IMR-90 (cell line): ENCODE results near the gene EIF4E3. TPM values are rescaled to one million over a fixed set of nuclear protein-coding genes. Genes with fewer than 3 reads are reported as not detected.

Experiments used
- ATAC-seq: fragments of 200-7000 bp; cut with Tn5 transposase; 2 replicates; pipeline ENCODE4 v1.9.1; 2020; ENCODE audit warnings: low read depth, mild to moderate bottlenecking, moderate library complexity
- BruUV-seq: library from RNA; stranded (reverse); fragments of 400-500 nt; replicated peaks from 2 replicates; lab custom pipeline; 2021; lab: Mats Ljungman, UMichigan
- CTCF ChIA-PET: fragments of 300-600 bp; formaldehyde crosslinking; extraction: SDS; loops from one replicate; lab custom pipeline; 2021; ENCODE audit warnings: antibody characterized with exemption; lab: Yijun Ruan, JAX
- POLR2A ChIA-PET: fragments of 300-600 bp; sonication (Branson Sonifier 250); formaldehyde crosslinking; loops from one replicate; lab custom pipeline; 2022; ENCODE audit warnings: antibody characterized with exemption; ENCODE audit not compliant: unreplicated experiment; lab: Charles Lee
- DNase-seq: peaks from one replicate; pipeline ENCODE4 v3.0.0; 2013
- H2AFZ ChIP-seq: replicated peaks from 2 replicates; pipeline ENCODE3; 2013; ENCODE audit warnings: low read length, mild to moderate bottlenecking; ENCODE audit not compliant: poor library complexity
- H2AK5ac ChIP-seq: 2 replicates; pipeline ENCODE4 v1.6.1; 2013; ENCODE audit warnings: low read depth, low read length, inconsistent platforms
- H2AK9ac ChIP-seq: replicated peaks from 2 replicates; pipeline ENCODE3; 2013; ENCODE audit warnings: mild to moderate bottlenecking, low read depth, low read length, moderate library complexity; ENCODE audit not compliant: poor library complexity
- H2BK120ac ChIP-seq: 2 replicates; pipeline ENCODE4 v1.6.1; 2013; ENCODE audit warnings: low read depth, low read length, inconsistent platforms
- H2BK15ac ChIP-seq: 3 replicates; pipeline ENCODE4 v1.6.1; 2013; ENCODE audit warnings: low read depth, low read length, inconsistent platforms
- H2BK20ac ChIP-seq: 2 replicates; pipeline ENCODE4 v1.6.1; 2013; ENCODE audit warnings: low read depth, mild to moderate bottlenecking, inconsistent platforms, low read length, moderate library complexity
- H2BK5ac ChIP-seq: 2 replicates; pipeline ENCODE4 v1.6.1; 2013; ENCODE audit warnings: mild to moderate bottlenecking, low read depth, low read length, inconsistent platforms; ENCODE audit not compliant: poor library complexity, severe bottlenecking
- H3K14ac ChIP-seq: replicated peaks from 2 replicates; pipeline ENCODE4 v1.6.1; 2013; ENCODE audit warnings: low read depth, low read length, inconsistent platforms
- H3K18ac ChIP-seq: 2 replicates; pipeline ENCODE4 v1.6.1; 2013; ENCODE audit warnings: low read depth, low read length, control low read depth
- H3K23ac ChIP-seq: 2 replicates; pipeline ENCODE4 v1.6.1; 2013; ENCODE audit warnings: low read depth, low read length, inconsistent platforms
- H3K27ac ChIP-seq: 2 replicates; pipeline ENCODE4 v1.5.1; 2013; ENCODE audit warnings: mild to moderate bottlenecking, control low read depth, low read length; ENCODE audit not compliant: insufficient read depth
- H3K27me3 ChIP-seq: 2 replicates; pipeline ENCODE4 v1.6.1; 2013; ENCODE audit warnings: low read length; ENCODE audit not compliant: control insufficient read depth, insufficient read depth
- H3K36me3 ChIP-seq: 2 replicates; pipeline ENCODE4 v1.6.1; 2013; ENCODE audit warnings: low read length, mixed read lengths; ENCODE audit not compliant: control insufficient read depth, insufficient read depth
- H3K4ac ChIP-seq: 2 replicates; pipeline ENCODE4 v1.6.1; 2013; ENCODE audit warnings: low read depth, low read length, inconsistent platforms
- H3K4me1 ChIP-seq: 2 replicates; pipeline ENCODE4 v1.6.1; 2013; ENCODE audit warnings: low read length, mixed read lengths; ENCODE audit not compliant: control insufficient read depth, insufficient read depth
- H3K4me2 ChIP-seq: 2 replicates; pipeline ENCODE4 v1.6.1; 2013; ENCODE audit warnings: low read depth, mild to moderate bottlenecking, control low read depth, low read length, moderate library complexity
- H3K4me3 ChIP-seq: 2 replicates; pipeline ENCODE4 v1.5.1; 2013; ENCODE audit warnings: low read depth, mild to moderate bottlenecking, control low read depth, low read length, moderate library complexity; ENCODE audit not compliant: insufficient read depth
- H3K56ac ChIP-seq: 2 replicates; pipeline ENCODE4 v1.6.1; 2013; ENCODE audit warnings: low read length, inconsistent platforms; ENCODE audit not compliant: insufficient read depth; ENCODE audit errors: extremely low read depth
- H3K79me1 ChIP-seq, 2 experiments: 2 replicates each; pipeline ENCODE4 v1.6.1; 2013; ENCODE audit warnings: low read length in 2 of 2, inconsistent platforms in 1 of 2, low read depth in 1 of 2
- H3K9ac ChIP-seq: 2 replicates; pipeline ENCODE4 v1.6.1; 2013; ENCODE audit warnings: low read depth, low read length, control low read depth
- H3K9me1 ChIP-seq: 2 replicates; pipeline ENCODE4 v1.6.1; 2013; ENCODE audit warnings: low read length, inconsistent platforms; ENCODE audit not compliant: insufficient read depth
- H3K9me3 ChIP-seq: 2 replicates; pipeline ENCODE4 v1.6.1; 2013; ENCODE audit warnings: low read length; ENCODE audit not compliant: control insufficient read depth, insufficient read depth
- H4K20me1 ChIP-seq: 2 replicates; pipeline ENCODE4 v1.6.1; 2013; ENCODE audit warnings: low read length, inconsistent platforms; ENCODE audit not compliant: insufficient read depth
- H4K5ac ChIP-seq: 2 replicates; pipeline ENCODE4 v1.6.1; 2013; ENCODE audit warnings: mild to moderate bottlenecking, low read depth, low read length, control low read depth
- H4K8ac ChIP-seq, 2 experiments: 2 replicates each; pipeline ENCODE4 v1.6.1; 2013; ENCODE audit warnings: low read depth in 2 of 2, low read length in 2 of 2, control low read depth in 1 of 2, inconsistent platforms in 1 of 2
- H4K91ac ChIP-seq: 2 replicates; pipeline ENCODE4 v1.6.1; 2013; ENCODE audit warnings: low read depth, low read length, inconsistent platforms; ENCODE audit not compliant: insufficient read depth
- CEBPB ChIP-seq: IDR thresholded peaks from 2 replicates; pipeline ENCODE4 v1.6.1; 2012; ENCODE audit warnings: low read depth, low read length, improper control_type of control experiment
- CTCF ChIP-seq: conservative IDR thresholded peaks from 2 replicates; pipeline ENCODE4 v1.5.1; 2012; ENCODE audit warnings: mild to moderate bottlenecking, low read depth, low read length, improper control_type of control experiment
- FOS ChIP-seq: fragments of 150-350 bp; IDR thresholded peaks from 2 replicates; pipeline ENCODE4 v1.6.1; 2016; ENCODE audit warnings: low read depth, low read length
- POLR2A ChIP-seq: IDR thresholded peaks from 2 replicates; pipeline ENCODE4 v1.6.1; 2012; ENCODE audit warnings: mild to moderate bottlenecking, low read depth, low read length
- SMC3 ChIP-seq: fragments of 150-350 bp; IDR thresholded peaks from 2 replicates; pipeline ENCODE4 v1.6.1; 2016; ENCODE audit warnings: low read depth, mild to moderate bottlenecking, antibody characterized with exemption, low read length, moderate library complexity
- WGBS, 2 experiments: methylation state at CpG; one replicate each; pipeline versions ENCODE4 v1.1.5 to v1.1.7; 2013; ENCODE audit warnings: missing lambda C conversion rate in 2 of 2; ENCODE audit not compliant: insufficient read length in 1 of 2; ENCODE audit errors: extremely low coverage in 2 of 2; 5-methylcytosine and 5-hydroxymethylcytosine counted together
- dilution Hi-C: fragments of 300-500 bp; cut with HindIII; formaldehyde crosslinking; loops from one replicate; pipeline ENCODE4 v1.14.3; 2018; ENCODE audit warnings: low sequenced_read_pairs; ENCODE audit not compliant: unreplicated experiment
- in situ Hi-C: fragments of 300-500 bp; cut with MboI; formaldehyde crosslinking; loops from 3 replicates; pipeline ENCODE4 v1.14.3; 2019; ENCODE audit warnings: low sequenced_read_pairs, inconsistent platforms, mixed read lengths
- intact Hi-C: fragments of 100-400 bp; cut with micrococcal nuclease; formaldehyde crosslinking; loops from 2 replicates; pipeline ENCODE4 v1.10.0; 2022
- polyA plus RNA-seq, 3 experiments: library from polyadenylated mRNA; depleted of rRNA; stranded (reverse); fragments of >200 nt; gene quantifications; 2 replicates each; pipeline ENCODE4 v1.2.3, GENCODE V29; 2012; ENCODE audit warnings: low replicate concordance in 1 of 3
- total RNA-seq: library from RNA; depleted of rRNA; stranded (reverse); fragments of >200 nt; gene quantifications from 2 replicates; pipeline ENCODE4 v1.2.3, GENCODE V29; 2012

Gene EIF4E3
- total and polyA plus RNA-seq, 2 of the 4 experiments (the other 2 are of a cell fraction), result 0.72 to 1.1 TPM

- TF ChIP-seq FOS, result no peak
These were observed 3.6 kb upstream of the EIF4E3 start (continued) for GRCh38 chr3:71728632-71729342.

- WGBS, 2 experiments, result 100% methylated on average over 6 of the region's 8 CpGs; no CpG with 5 or more reads in 1 of the 2 experiments
- dilution Hi-C loops, result no loop called here
These were observed 944 bp upstream of the EIF4E3 start for GRCh38 chr3:71726146-71726545.

More at GRCh38 chr3:71726146-71726545, 944 bp upstream of the EIF4E3 start:
- Histone ChIP-seq H3K23ac (no peak overlapping the region), H3K36me3 (no peaks in the 10 kb centered on the region), H3K27me3 (peaks cover 56% of the 10 kb centered on the region), H4K91ac (no peak overlapping the region), H4K5ac (no peak overlapping the region), H3K27ac (no peak overlapping the region), H2AFZ (no peak overlapping the region), H3K18ac (no peak overlapping the region), H4K8ac (no peak overlapping the region), H2BK5ac (no peak overlapping the region), H3K9me1 (peaks cover 4% of the 10 kb centered on the region; the same call in 1 of the 2 replicates), H3K9ac (no peak overlapping the region), H2BK20ac (no peak overlapping the region), H3K4me2 (no peak overlapping the region), H3K14ac (no peak overlapping the region), H2BK120ac (no peak overlapping the region), H3K4me1 (peaks cover 2% of the 10 kb centered on the region; the same call in 1 of the 2 replicates), H3K4me3 (no peak overlapping the region), H2AK5ac (no peak overlapping the region), H3K9me3 (no peaks in the 10 kb centered on the region), H2AK9ac (no peak overlapping the region), H3K79me1 (no peaks in the 10 kb centered on the region), H3K4ac (no peak overlapping the region), H3K56ac (no peak overlapping the region), H4K20me1 (no peaks in the 10 kb centered on the region), H2BK15ac (no peak overlapping the region)
- no peak for TF ChIP-seq SMC3
- TF ChIP-seq CTCF, result no peak
- TF ChIP-seq CEBPB, result no peak
- TF ChIP-seq POLR2A, result no peak
- no TSS peak for BruUV-seq
- DNase-seq (no peak), ATAC-seq (no peak)
- POLR2A ChIA-PET, result no interaction called here
- in situ Hi-C loops (loop anchor here (10.0 kb wide), 1 partner anchor 1349 kb away; no protein-coding TSS in a partner anchor), intact Hi-C loops (loop anchor here (5.0 kb wide), 1 partner anchor 1096 kb away; no protein-coding TSS in a partner anchor)
- CTCF ChIA-PET, result interaction anchor here (0.6 kb wide), 1 partner anchor 32 kb away, joined by 3 read pairs; no protein-coding TSS in a partner anchor
